HG03108 (cell line): ENCODE measurements around the gene NEK11.

Experiments used
- ATAC-seq: cut with Tn5 transposase; IDR thresholded peaks from one replicate; pipeline ENCODE4 v1.9.1; 2021; ENCODE audit warnings: moderate library complexity; ENCODE audit not compliant: unreplicated experiment

Gene NEK11

GRCh38 chr3:131396170-131396569 is 369.5 kb downstream of the NEK11 start:
- ATAC-seq, result no peak

DNA sequence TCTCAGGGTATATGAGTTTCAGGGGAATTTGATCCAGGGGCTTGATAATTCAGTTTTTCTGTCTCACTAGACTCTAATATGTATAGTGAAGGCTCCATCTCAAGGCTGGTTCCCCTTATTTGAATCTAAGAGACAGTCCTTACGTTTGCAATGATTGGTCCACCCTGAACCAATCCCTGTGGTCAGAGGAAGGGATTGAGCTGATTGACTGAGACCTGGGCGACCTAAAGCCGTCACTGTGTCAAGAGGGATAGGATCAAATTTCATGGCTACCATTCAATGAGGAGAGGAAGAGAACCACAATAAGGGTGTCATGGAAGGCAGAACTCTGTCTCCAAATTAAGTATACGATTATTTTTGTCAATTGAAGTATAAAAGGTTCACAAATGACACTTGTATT is 371.2 kb downstream of the NEK11 start:
- ATAC-seq, result no peak
